H1 (cell line): ENCODE results near the gene KLHL17.

Experiments used
- CREB1 ChIP-seq: IDR thresholded peaks from 2 replicates; pipeline ENCODE4 v1.6.1; 2012; ENCODE audit warnings: inconsistent platforms
- EP300 ChIP-seq, 2 experiments: IDR thresholded peaks; 1 replicate in 1 of 2; 2 replicates in 1 of 2; pipeline ENCODE4 v1.6.1; 2011 to 2012; ENCODE audit warnings: low read depth in 2 of 2, low read length in 2 of 2, mild to moderate bottlenecking in 2 of 2, borderline replicate concordance in 1 of 2, inconsistent platforms in 1 of 2, moderate library complexity in 1 of 2
- EZH2 ChIP-seq: fragments of 200-600 bp; sonication (generic); IDR thresholded peaks from 2 replicates; pipeline ENCODE4 v1.7.1; 2012; ENCODE audit warnings: low read depth, mild to moderate bottlenecking, moderate library complexity, low read length, inconsistent platforms; ENCODE audit not compliant: severe bottlenecking
- GABPA ChIP-seq: IDR thresholded peaks from 2 replicates; pipeline ENCODE4 v1.6.1; 2011; ENCODE audit warnings: mild to moderate bottlenecking, low read length, moderate library complexity, borderline replicate concordance; ENCODE audit not compliant: insufficient read depth
- HDAC2 ChIP-seq, 2 experiments: fragments of 300-600 bp in 1 of 2; sonication (generic) in 1 of 2; IDR thresholded peaks; 2 replicates each; pipeline ENCODE4 v1.6.1; 2011 to 2012; ENCODE audit warnings: low read depth in 2 of 2, low read length in 2 of 2, mild to moderate bottlenecking in 2 of 2, moderate library complexity in 2 of 2, borderline replicate concordance in 1 of 2, inconsistent platforms in 1 of 2
- JUND ChIP-seq: IDR thresholded peaks from 2 replicates; pipeline ENCODE4 v1.6.1; 2011; ENCODE audit warnings: mild to moderate bottlenecking, improper control_type of control experiment, low read length
- POLR2A ChIP-seq, 2 experiments: IDR thresholded peaks; 1 replicate in 1 of 2; 2 replicates in 1 of 2; pipeline ENCODE4 v1.6.1; 2011; ENCODE audit warnings: low read depth in 2 of 2, low read length in 2 of 2, mild to moderate bottlenecking in 2 of 2; ENCODE audit errors: control extremely low read depth in 1 of 2
- POLR2AphosphoS5 ChIP-seq: IDR thresholded peaks from 2 replicates; pipeline ENCODE4 v1.6.1; 2011; ENCODE audit warnings: low read depth, low read length
- RFX5 ChIP-seq: IDR thresholded peaks from 2 replicates; pipeline ENCODE4 v1.6.1; 2011; ENCODE audit warnings: low read depth, low read length, improper control_type of control experiment, borderline replicate concordance
- TAF1 ChIP-seq: IDR thresholded peaks from 2 replicates; pipeline ENCODE4 v1.6.1; 2011; ENCODE audit warnings: mild to moderate bottlenecking, low read depth, low read length
- TF ChIP-seq, protein P1 (sequence below), 3 experiments: IDR thresholded peaks; 1 replicate in 2 of 3; 2 replicates in 1 of 3; pipeline versions ENCODE4 v1.5.1 to v1.6.1; 2011; ENCODE audit warnings: low read length in 3 of 3, mild to moderate bottlenecking in 3 of 3, inconsistent platforms in 2 of 3, low read depth in 1 of 3, moderate library complexity in 1 of 3; ENCODE audit not compliant: insufficient read depth in 1 of 3; ENCODE audit errors: control extremely low read depth in 1 of 3
- TF ChIP-seq, protein P2 (sequence below): IDR thresholded peaks from 2 replicates; pipeline ENCODE4 v1.6.1; 2011; ENCODE audit warnings: low read depth, mild to moderate bottlenecking, low read length; ENCODE audit not compliant: insufficient read depth

DNA sequence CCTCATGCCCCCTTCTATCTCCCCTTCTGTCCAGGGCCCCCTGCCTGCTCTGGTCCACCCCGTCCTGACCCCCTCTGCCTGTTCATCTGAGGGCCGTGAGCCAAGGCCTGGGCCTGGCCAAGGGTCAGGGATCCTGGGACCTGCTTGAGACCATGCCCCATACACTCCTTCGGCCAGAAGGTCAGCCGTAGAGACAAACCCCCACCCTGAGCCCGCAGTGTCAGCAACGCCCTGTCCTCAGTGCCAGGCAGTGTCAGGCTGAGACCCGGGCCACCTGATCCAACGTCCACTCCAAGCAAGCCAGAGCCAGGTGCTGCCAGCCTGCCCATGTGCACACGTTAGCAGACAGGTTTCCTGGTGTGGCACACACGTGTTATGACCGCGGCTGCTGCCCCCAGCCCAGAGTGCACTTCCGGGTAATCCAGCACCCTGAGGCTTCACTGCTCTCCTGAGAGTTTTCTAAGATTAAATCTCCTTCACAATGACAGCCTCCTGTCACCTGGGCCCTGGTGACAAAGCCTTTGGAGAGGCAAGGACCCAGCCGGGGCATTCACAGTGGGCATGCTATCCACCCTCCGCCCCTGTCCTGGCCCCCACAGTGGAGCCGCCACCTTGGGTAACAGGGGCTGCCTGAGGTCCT lies 46.8 kb upstream of the KLHL17 start:
- TF ChIP-seq, protein P1, sequence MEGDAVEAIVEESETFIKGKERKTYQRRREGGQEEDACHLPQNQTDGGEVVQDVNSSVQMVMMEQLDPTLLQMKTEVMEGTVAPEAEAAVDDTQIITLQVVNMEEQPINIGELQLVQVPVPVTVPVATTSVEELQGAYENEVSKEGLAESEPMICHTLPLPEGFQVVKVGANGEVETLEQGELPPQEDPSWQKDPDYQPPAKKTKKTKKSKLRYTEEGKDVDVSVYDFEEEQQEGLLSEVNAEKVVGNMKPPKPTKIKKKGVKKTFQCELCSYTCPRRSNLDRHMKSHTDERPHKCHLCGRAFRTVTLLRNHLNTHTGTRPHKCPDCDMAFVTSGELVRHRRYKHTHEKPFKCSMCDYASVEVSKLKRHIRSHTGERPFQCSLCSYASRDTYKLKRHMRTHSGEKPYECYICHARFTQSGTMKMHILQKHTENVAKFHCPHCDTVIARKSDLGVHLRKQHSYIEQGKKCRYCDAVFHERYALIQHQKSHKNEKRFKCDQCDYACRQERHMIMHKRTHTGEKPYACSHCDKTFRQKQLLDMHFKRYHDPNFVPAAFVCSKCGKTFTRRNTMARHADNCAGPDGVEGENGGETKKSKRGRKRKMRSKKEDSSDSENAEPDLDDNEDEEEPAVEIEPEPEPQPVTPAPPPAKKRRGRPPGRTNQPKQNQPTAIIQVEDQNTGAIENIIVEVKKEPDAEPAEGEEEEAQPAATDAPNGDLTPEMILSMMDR (IDR thresholded peaks at IDR 0.05; ENCODE audit: control extremely low read depth in 1 of 3, insufficient read depth in 1 of 3, low read depth in 1 of 3, low read length in 3 of 3): no peak
- TF ChIP-seq RFX5 (no peak), POLR2A (IDR thresholded peaks at IDR 0.05; ENCODE audit: control extremely low read depth in 1 of 2, low read depth in 2 of 2, low read length in 2 of 2) (no peak), POLR2AphosphoS5 (no peak), JUND (no peak), GABPA (no peak), HDAC2 (IDR thresholded peaks at IDR 0.05; ENCODE audit: borderline replicate concordance in 1 of 2, low read depth in 2 of 2, low read length in 2 of 2) (no peak), EZH2 (no peak), EP300 (IDR thresholded peaks at IDR 0.05; ENCODE audit: borderline replicate concordance in 1 of 2, low read depth in 2 of 2, low read length in 2 of 2) (no peak), CREB1 (no peak), TAF1 (no peak)
- TF ChIP-seq, protein P2, sequence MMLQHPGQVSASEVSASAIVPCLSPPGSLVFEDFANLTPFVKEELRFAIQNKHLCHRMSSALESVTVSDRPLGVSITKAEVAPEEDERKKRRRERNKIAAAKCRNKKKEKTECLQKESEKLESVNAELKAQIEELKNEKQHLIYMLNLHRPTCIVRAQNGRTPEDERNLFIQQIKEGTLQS: no peak
